HCT116 (cell line): ENCODE measurements around the gene MYH14. TPM values are rescaled to one million over a fixed set of nuclear protein-coding genes. Genes with fewer than 3 reads are reported as not detected.

ENCODE experiments used
- ATAC-seq: fragments of 200-7000 bp; cut with Tn5 transposase; 2 replicates; pipeline ENCODE4 v1.9.1; 2020; ENCODE audit warnings: mild to moderate bottlenecking, moderate library complexity
- BruUV-seq: library from RNA; stranded (reverse); fragments of 400-500 nt; replicated peaks from 2 replicates; lab custom pipeline; 2021; lab: Mats Ljungman, UMichigan
- CTCF ChIA-PET: fragments of 300-600 bp; sonication (Branson Sonifier 250); formaldehyde crosslinking; loops from one replicate; lab custom pipeline; 2021; ENCODE audit warnings: antibody characterized with exemption; lab: Charles Lee
- POLR2A ChIA-PET: fragments of 300-600, 350-600 bp; sonication (Branson Sonifier 250); formaldehyde crosslinking; loops from one replicate; lab custom pipeline; 2021; ENCODE audit warnings: antibody characterized with exemption; lab: Charles Lee
- RAD21 ChIA-PET, 2 experiments: fragments of 300-600 bp; sonication (Branson Sonifier 250); formaldehyde crosslinking; loops; one replicate each; lab custom pipeline; 2023; ENCODE audit warnings: low total read pairs in 2 of 2; ENCODE audit not compliant: uncharacterized antibody in 2 of 2, unreplicated experiment in 2 of 2, low non-redundant PET in 1 of 2; lab: Charles Lee
- DNase-seq: peaks from one replicate; pipeline ENCODE4 v3.0.0-alpha.2; 2010; ENCODE audit warnings: low read depth, low spot score
- H2AFZ ChIP-seq: fragments of 200-600 bp; shearing (Covaris generic), sonication (generic); 2 replicates; pipeline ENCODE4 v1.6.1; 2017; ENCODE audit warnings: low read depth, mixed run types, mixed read lengths, antibody characterized with exemption, low read length; ENCODE audit not compliant: poor library complexity, severe bottlenecking
- H3K27ac ChIP-seq: 2 replicates; pipeline ENCODE4 v1.5.1; 2012; ENCODE audit warnings: low read depth, low read length
- H3K27me3 ChIP-seq: fragments of 200-600 bp; sonication (generic); 2 replicates; pipeline ENCODE4 v1.6.1; 2016; ENCODE audit warnings: mixed run types, low read length, mixed read lengths; ENCODE audit not compliant: insufficient read depth
- H3K36me3 ChIP-seq, 2 experiments: fragments of 200-500 bp in 1 of 2; fragments of 200-600 bp in 1 of 2; sonication (Bioruptor generic) in 1 of 2; sonication (generic) in 1 of 2; 2 replicates each; pipeline versions ENCODE4 v1.5.1 to v1.6.1; 2014 to 2016; ENCODE audit warnings: low read length in 2 of 2, inconsistent platforms in 1 of 2, mixed read lengths in 1 of 2, mixed run types in 1 of 2; ENCODE audit not compliant: insufficient read depth in 2 of 2, control insufficient read depth in 1 of 2
- H3K4me1 ChIP-seq, 2 experiments: fragments of 200-600 bp in 1 of 2; sonication (generic) in 1 of 2; 2 replicates each; pipeline versions ENCODE4 v1.5.1 to v1.6.1; 2012 to 2017; ENCODE audit warnings: low read length in 2 of 2, inconsistent platforms in 1 of 2, mild to moderate bottlenecking in 1 of 2, mixed read lengths in 1 of 2, mixed run types in 1 of 2, moderate library complexity in 1 of 2; ENCODE audit not compliant: insufficient read depth in 2 of 2, control insufficient read depth in 1 of 2
- H3K4me2 ChIP-seq: fragments of 200-600 bp; sonication (generic); 2 replicates; pipeline ENCODE4 v1.6.1; 2017; ENCODE audit warnings: mixed run types, low read length, mixed read lengths
- H3K4me3 ChIP-seq, 2 experiments: fragments of 200-600 bp in 1 of 2; sonication (generic) in 1 of 2; replicated peaks in 1 of 2; 2 replicates each; pipeline ENCODE4 v1.5.1; 2011 to 2016; ENCODE audit warnings: low read length in 2 of 2, control low read depth in 1 of 2, low read depth in 1 of 2, mild to moderate bottlenecking in 1 of 2, mixed read lengths in 1 of 2, mixed run types in 1 of 2
- H3K79me2 ChIP-seq: fragments of 200-600 bp; sonication (generic); 2 replicates; pipeline ENCODE4 v1.6.1; 2017; ENCODE audit warnings: mild to moderate bottlenecking, mixed run types, low read length, moderate library complexity, mixed read lengths; ENCODE audit not compliant: insufficient read depth
- H3K9ac ChIP-seq: fragments of 200-600 bp; sonication (generic); 2 replicates; pipeline ENCODE4 v1.6.1; 2016; ENCODE audit warnings: low read length, mixed read lengths
- H3K9me2 ChIP-seq: fragments of 200-600 bp; sonication (generic), shearing (Covaris generic); 2 replicates; pipeline ENCODE4 v1.6.1; 2017; ENCODE audit warnings: mixed run types, mild to moderate bottlenecking, moderate library complexity; ENCODE audit not compliant: insufficient read depth
- H3K9me3 ChIP-seq, 2 experiments: fragments of 200-500 bp in 1 of 2; fragments of 200-600 bp in 1 of 2; sonication (Bioruptor generic) in 1 of 2; sonication (generic) in 1 of 2; 2 replicates each; pipeline ENCODE4 v1.6.1; 2014 to 2017; ENCODE audit warnings: low read length in 2 of 2, mixed read lengths in 2 of 2, inconsistent platforms in 1 of 2, low read depth in 1 of 2, mild to moderate bottlenecking in 1 of 2, mixed run types in 1 of 2, moderate library complexity in 1 of 2; ENCODE audit not compliant: control insufficient read depth in 1 of 2, insufficient read depth in 1 of 2
- H4K20me1 ChIP-seq: fragments of 200-600 bp; sonication (generic), shearing (Covaris generic); 2 replicates; pipeline ENCODE4 v1.6.1; 2017; ENCODE audit warnings: mixed run types, mild to moderate bottlenecking, moderate library complexity; ENCODE audit not compliant: insufficient read depth
- CEBPB ChIP-seq: IDR thresholded peaks from 2 replicates; pipeline ENCODE4 v1.6.1; 2012; ENCODE audit warnings: low read depth
- EGR1 ChIP-seq: IDR thresholded peaks from 2 replicates; pipeline ENCODE4 v1.6.1; 2012; ENCODE audit warnings: low read depth
- ELF1 ChIP-seq: IDR thresholded peaks from 2 replicates; pipeline ENCODE4 v1.6.1; 2012; ENCODE audit warnings: low read depth, borderline replicate concordance
- EZH2 ChIP-seq: fragments of 200-600 bp; sonication (generic); IDR thresholded peaks from 2 replicates; pipeline ENCODE4 v1.6.1; 2017; ENCODE audit warnings: antibody characterized with exemption, mixed run types
- EZH2phosphoT487 ChIP-seq: fragments of 200-600 bp; IDR thresholded peaks from 2 replicates; pipeline ENCODE4 v1.6.1; 2018; ENCODE audit warnings: antibody characterized with exemption, borderline replicate concordance
- POLR2AphosphoS5 ChIP-seq: IDR thresholded peaks from 2 replicates; pipeline ENCODE4 v1.6.1; 2011; ENCODE audit warnings: mild to moderate bottlenecking, low read depth, low read length, moderate library complexity
- RAD21 ChIP-seq: IDR thresholded peaks from 2 replicates; pipeline ENCODE4 v1.6.1; 2012; ENCODE audit warnings: low read depth, mild to moderate bottlenecking
- SP1 ChIP-seq: IDR thresholded peaks from 2 replicates; pipeline ENCODE4 v1.6.1; 2012; ENCODE audit warnings: low read depth
- SRF ChIP-seq: IDR thresholded peaks from 2 replicates; pipeline ENCODE4 v1.6.1; 2012; ENCODE audit warnings: low read depth
- TCF7L2 ChIP-seq: IDR thresholded peaks from 2 replicates; pipeline ENCODE4 v1.7.0; 2011; ENCODE audit warnings: borderline replicate concordance, inconsistent platforms; ENCODE audit not compliant: insufficient read depth, insufficient read length; ENCODE audit errors: extremely low read depth
- YY1 ChIP-seq: IDR thresholded peaks from 2 replicates; pipeline ENCODE4 v1.6.1; 2011; ENCODE audit warnings: low read length, low read depth, moderate library complexity, mild to moderate bottlenecking; ENCODE audit not compliant: insufficient replicate concordance; ENCODE audit errors: extremely low read depth
- ZBTB33 ChIP-seq: IDR thresholded peaks from 2 replicates; pipeline ENCODE4 v1.6.1; 2011; ENCODE audit warnings: mild to moderate bottlenecking, low read length, moderate library complexity; ENCODE audit not compliant: insufficient replicate concordance; ENCODE audit errors: extremely low read depth
- ZFX ChIP-seq: fragments of 450-650 bp; IDR thresholded peaks from 2 replicates; pipeline ENCODE4 v1.6.1; 2017
- ZNF274 ChIP-seq: fragments of 200-500 bp; sonication (Bioruptor generic); IDR thresholded peaks from 2 replicates; pipeline ENCODE4 v1.6.1; 2014; ENCODE audit warnings: mild to moderate bottlenecking, low read depth, low read length, inconsistent platforms
- intact Hi-C: fragments of 100-400 bp; cut with micrococcal nuclease; formaldehyde crosslinking; loops from 2 replicates; pipeline ENCODE4 v1.10.0; 2022
- total RNA-seq: library from RNA; stranded (reverse); gene quantifications from one replicate; pipeline ENCODE4 v1.2.1, GENCODE V29; 2021; ENCODE audit not compliant: unreplicated experiment
- TF ChIP-seq, protein P1 (sequence below): IDR thresholded peaks from 2 replicates; pipeline ENCODE4 v1.6.1; 2012; ENCODE audit warnings: low read depth
- TF ChIP-seq, protein P2 (sequence below): IDR thresholded peaks from 2 replicates; pipeline ENCODE4 v1.6.1; 2012

The MYH14 gene
- total RNA-seq, 1 experiment from 2014 or later, result 60.1 TPM

DNA sequence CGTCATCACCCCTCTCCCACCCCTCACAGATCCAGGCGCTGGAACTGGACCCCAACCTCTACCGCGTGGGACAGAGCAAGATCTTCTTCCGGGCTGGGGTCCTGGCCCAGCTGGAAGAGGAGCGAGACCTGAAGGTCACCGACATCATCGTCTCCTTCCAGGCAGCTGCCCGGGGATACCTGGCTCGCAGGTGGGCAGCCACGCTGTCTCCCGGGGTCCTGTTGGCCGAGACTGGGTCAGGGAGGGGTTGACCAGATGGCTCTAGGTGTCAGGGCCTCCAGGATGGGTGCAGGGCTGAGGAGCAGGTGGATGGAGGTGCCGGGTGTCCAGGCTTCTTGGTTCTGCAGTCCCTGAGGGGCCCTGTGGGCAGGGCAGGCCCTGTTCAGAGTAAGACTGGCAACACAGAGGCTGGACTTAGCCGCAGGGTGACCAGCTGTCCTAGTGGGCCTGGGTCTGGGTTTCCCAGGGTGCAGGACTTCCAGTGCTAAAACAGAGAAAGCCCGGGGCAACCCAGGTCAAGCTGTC is 58.1 kb downstream of the MYH14 start (continued):
- no peak for TF ChIP-seq EZH2phosphoT487
- TF ChIP-seq, protein P1, sequence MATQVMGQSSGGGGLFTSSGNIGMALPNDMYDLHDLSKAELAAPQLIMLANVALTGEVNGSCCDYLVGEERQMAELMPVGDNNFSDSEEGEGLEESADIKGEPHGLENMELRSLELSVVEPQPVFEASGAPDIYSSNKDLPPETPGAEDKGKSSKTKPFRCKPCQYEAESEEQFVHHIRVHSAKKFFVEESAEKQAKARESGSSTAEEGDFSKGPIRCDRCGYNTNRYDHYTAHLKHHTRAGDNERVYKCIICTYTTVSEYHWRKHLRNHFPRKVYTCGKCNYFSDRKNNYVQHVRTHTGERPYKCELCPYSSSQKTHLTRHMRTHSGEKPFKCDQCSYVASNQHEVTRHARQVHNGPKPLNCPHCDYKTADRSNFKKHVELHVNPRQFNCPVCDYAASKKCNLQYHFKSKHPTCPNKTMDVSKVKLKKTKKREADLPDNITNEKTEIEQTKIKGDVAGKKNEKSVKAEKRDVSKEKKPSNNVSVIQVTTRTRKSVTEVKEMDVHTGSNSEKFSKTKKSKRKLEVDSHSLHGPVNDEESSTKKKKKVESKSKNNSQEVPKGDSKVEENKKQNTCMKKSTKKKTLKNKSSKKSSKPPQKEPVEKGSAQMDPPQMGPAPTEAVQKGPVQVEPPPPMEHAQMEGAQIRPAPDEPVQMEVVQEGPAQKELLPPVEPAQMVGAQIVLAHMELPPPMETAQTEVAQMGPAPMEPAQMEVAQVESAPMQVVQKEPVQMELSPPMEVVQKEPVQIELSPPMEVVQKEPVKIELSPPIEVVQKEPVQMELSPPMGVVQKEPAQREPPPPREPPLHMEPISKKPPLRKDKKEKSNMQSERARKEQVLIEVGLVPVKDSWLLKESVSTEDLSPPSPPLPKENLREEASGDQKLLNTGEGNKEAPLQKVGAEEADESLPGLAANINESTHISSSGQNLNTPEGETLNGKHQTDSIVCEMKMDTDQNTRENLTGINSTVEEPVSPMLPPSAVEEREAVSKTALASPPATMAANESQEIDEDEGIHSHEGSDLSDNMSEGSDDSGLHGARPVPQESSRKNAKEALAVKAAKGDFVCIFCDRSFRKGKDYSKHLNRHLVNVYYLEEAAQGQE, result no peak
- no peak for TF ChIP-seq POLR2AphosphoS5
- TF ChIP-seq ZNF274, result no peak
- TF ChIP-seq ZFX, result no peak
- TF ChIP-seq, protein P2, sequence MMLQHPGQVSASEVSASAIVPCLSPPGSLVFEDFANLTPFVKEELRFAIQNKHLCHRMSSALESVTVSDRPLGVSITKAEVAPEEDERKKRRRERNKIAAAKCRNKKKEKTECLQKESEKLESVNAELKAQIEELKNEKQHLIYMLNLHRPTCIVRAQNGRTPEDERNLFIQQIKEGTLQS, result no peak
- TF ChIP-seq SRF, result no peak

DNA sequence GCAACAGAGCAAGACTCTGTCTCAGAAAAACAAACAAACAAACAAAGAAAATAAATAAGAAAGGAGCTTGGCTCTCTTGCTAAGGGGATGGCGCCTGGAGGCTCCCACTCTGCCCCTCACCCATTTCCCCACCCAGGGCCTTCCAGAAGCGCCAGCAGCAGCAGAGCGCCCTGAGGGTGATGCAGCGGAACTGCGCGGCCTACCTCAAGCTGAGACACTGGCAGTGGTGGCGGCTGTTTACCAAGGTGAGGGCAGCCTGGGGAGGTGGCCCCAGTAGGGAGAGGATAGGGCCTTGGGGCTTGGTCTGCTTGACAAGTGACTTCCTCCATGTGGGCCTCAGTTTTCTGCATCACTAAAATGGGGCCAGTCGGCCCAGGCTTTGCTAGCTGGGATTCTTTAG is 59.8 kb downstream of the MYH14 start:
- no peaks in the 10 kb centered on the region for H3K9me2 ChIP-seq
- H3K9ac ChIP-seq, result no peak overlapping the region
- peaks cover 0 to 9% of the 10 kb centered on the region in 2 experiments; a peak in 2 of 4 replicates for H3K4me1 ChIP-seq
- no TSS peak for BruUV-seq
- H3K79me2 ChIP-seq, result no peaks in the 10 kb centered on the region
- intact Hi-C loops, result no loop called here
- no peak overlapping the region for H2AFZ ChIP-seq
- H3K36me3 ChIP-seq, result peaks cover 0 to 4% of the 10 kb centered on the region in 2 experiments; a peak in 2 of 4 replicates
- H3K9me3 ChIP-seq, result no peaks in the 10 kb centered on the region
- POLR2A ChIA-PET, result no interaction called here
- no peaks in the 10 kb centered on the region for H3K27me3 ChIP-seq
- DNase-seq (no peak), ATAC-seq (no peak)
- TF ChIP-seq POLR2AphosphoS5 (no peak), TCF7L2 (no peak), EZH2 (no peak), SRF (no peak), YY1 (no peak), ZBTB33 (no peak), EZH2phosphoT487 (no peak), RAD21 (no peak), CEBPB (no peak), ZNF274 (no peak), ELF1 (no peak), EGR1 (no peak), SP1 (no peak), ZFX (no peak)
- TF ChIP-seq, protein P2, result no peak
- no peak overlapping the region for H3K27ac ChIP-seq
- CTCF ChIA-PET, result interaction anchor here (1.0 kb wide), 1 partner anchor 62 kb away, joined by 3 read pairs; no protein-coding TSS in a partner anchor
- H3K4me3 ChIP-seq, result no peak overlapping the region
- RAD21 ChIA-PET, result no interaction called here
- H4K20me1 ChIP-seq, result no peaks in the 10 kb centered on the region
- H3K4me2 ChIP-seq, result no peak overlapping the region
